ENCODE results near the gene RARRES2.

DNA sequence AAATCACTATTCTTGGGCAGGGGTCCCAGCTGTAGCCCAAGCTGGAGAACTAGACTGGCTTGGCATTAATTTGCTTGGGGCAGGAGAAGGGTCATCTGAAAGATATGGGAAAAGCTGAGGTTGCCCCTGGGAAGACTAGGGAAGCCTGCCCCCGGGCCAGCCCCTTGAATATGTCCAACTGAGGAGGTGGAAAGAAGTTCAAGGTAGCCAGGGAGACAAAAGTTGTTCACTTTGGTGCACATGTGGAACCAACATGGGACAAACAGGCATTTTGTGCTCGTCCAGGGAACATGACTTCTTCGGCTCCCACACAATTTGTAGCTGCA is 19.7 kb downstream of the RARRES2 start:
- TF ChIP-seq, protein P1, sequence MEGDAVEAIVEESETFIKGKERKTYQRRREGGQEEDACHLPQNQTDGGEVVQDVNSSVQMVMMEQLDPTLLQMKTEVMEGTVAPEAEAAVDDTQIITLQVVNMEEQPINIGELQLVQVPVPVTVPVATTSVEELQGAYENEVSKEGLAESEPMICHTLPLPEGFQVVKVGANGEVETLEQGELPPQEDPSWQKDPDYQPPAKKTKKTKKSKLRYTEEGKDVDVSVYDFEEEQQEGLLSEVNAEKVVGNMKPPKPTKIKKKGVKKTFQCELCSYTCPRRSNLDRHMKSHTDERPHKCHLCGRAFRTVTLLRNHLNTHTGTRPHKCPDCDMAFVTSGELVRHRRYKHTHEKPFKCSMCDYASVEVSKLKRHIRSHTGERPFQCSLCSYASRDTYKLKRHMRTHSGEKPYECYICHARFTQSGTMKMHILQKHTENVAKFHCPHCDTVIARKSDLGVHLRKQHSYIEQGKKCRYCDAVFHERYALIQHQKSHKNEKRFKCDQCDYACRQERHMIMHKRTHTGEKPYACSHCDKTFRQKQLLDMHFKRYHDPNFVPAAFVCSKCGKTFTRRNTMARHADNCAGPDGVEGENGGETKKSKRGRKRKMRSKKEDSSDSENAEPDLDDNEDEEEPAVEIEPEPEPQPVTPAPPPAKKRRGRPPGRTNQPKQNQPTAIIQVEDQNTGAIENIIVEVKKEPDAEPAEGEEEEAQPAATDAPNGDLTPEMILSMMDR (conservative IDR thresholded peaks at IDR 0.05; ENCODE audit: low read length): no peak
- TF ChIP-seq EZH2phosphoT487 (IDR thresholded peaks at IDR 0.05; ENCODE audit: borderline replicate concordance, low read depth, low read length): no peak

All from OCI-LY7 (cell line).